ENCODE data around the gene MACROD1.
"Not testable (repeated sequence)": the region's sequence is repeated elsewhere in the genome, so short reads cannot be mapped to it uniquely, and the experiment has no call there.

The MACROD1 gene

DNA sequence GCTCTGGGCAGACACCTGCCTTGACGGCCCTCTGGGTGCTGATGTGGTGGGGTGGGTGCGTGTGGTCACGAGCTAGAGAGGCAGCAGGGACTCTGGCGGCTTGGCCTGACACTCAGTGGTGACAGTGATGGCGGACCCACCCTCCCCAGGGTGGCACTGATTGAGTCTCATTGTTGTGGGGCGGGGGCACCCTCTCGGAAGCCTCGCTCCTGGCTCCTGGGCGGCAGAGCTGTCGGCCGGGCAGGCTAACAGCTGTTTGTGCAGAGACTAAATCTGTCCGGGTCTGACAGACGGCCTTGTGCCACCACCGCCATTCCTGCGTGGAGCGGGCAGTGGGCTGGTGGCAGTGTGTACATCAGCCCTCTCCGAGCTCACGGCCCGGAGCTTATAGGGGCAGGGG is 114.6 kb downstream of the MACROD1 start:
- DNase-seq (ENCODE audit: low read depth): no peak
- H3K4me3 ChIP-seq (ENCODE audit: low read depth, low read length): no peak overlapping the region
- TF ChIP-seq, protein P1, sequence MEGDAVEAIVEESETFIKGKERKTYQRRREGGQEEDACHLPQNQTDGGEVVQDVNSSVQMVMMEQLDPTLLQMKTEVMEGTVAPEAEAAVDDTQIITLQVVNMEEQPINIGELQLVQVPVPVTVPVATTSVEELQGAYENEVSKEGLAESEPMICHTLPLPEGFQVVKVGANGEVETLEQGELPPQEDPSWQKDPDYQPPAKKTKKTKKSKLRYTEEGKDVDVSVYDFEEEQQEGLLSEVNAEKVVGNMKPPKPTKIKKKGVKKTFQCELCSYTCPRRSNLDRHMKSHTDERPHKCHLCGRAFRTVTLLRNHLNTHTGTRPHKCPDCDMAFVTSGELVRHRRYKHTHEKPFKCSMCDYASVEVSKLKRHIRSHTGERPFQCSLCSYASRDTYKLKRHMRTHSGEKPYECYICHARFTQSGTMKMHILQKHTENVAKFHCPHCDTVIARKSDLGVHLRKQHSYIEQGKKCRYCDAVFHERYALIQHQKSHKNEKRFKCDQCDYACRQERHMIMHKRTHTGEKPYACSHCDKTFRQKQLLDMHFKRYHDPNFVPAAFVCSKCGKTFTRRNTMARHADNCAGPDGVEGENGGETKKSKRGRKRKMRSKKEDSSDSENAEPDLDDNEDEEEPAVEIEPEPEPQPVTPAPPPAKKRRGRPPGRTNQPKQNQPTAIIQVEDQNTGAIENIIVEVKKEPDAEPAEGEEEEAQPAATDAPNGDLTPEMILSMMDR (IDR thresholded peaks at IDR 0.05; ENCODE audit: low read depth, low read length, missing control alignments): no peak

DNA sequence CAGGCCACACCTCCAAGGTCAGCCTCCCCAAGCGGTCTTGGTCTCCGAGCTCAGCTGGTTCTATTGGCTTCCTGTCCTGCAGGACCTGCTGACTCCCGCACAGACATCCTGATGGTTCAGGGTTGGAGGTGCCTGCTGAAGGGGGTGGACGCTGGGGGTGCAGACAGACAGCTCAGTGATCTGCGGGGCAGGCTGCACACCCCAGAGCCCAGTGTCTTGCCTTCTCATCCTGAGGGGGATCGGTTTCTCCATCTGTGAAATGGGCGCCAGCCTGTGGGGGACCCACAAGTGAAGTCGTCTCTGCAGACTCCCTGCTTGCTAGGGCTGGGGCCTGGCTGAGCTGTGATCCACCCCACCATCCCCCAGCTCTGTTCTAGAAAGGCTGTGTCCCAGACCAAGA is 116.4 kb downstream of the MACROD1 start:
- DNase-seq (ENCODE audit: low read depth): no peak
- H3K4me3 ChIP-seq (ENCODE audit: low read depth, low read length): no peak overlapping the region
- TF ChIP-seq, protein P1 (IDR thresholded peaks at IDR 0.05; ENCODE audit: low read depth, low read length, missing control alignments): no peak

DNA sequence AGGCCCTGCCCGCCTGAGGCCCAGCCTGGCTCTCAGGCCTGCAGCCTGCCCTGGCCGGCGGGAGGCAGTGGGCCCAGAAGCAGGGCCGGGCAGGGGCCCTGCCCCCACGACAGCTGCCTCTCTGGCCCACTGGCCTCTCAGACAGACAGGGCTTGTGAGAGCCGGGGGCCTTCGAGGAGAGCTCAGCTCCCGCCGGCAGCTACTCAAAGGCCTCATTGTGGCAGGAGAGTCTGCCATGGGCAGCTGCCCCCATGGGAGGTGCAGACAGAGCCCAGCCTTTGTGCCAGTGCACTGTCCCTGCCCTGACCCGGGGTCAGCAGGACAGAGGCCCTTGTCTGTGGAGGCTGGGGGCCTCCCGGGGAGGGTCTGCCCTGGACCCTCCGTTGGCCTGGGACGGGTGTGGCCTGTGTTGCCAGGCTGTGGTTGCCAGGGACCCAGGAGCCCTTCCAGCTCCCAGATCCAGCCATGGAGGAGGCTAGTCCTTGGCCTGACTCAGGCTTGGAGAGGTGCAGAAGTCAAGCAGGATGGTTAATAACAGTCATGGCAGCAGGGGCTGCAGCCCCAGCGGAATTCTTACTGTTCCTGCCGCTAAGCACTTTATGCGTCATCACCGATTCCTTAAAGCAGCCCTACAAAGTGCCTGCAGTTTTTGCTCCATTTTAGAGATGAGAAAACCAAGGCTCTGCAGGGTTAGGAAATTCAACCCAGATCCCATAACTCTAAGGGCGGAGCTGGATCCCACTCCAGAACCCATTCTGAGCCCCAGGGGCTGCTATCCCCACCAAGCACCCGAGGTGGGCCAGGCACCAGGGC is 117.7 kb downstream of the MACROD1 start:
- no peak for DNase-seq (ENCODE audit: low read depth)
- H3K4me3 ChIP-seq (ENCODE audit: low read depth, low read length): no peak overlapping the region
- TF ChIP-seq, protein P1 (IDR thresholded peaks at IDR 0.05; ENCODE audit: low read depth, low read length, missing control alignments): no peak

DNA sequence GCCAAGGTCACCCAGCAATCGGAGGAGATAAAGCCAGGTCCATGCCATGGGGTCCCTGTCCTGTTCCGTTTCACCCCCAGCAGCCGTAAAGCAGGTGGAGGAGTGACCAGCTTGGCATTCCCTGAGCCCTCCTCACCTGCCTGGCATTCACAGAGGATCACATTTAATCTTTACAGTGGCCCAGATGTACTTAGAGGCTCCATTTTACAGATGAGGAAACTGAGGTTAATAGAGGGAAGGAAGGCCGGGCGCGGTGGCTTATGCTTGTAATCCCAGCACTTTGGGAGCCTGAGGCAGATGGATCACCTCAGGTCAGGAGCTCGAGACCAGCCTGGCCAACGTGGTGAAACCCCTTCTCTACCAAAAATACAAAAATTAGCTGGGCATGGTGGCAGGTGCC is 118.5 kb downstream of the MACROD1 start:
- not testable (repeated sequence) for DNase-seq (ENCODE audit: low read depth); H3K4me3 ChIP-seq (ENCODE audit: low read depth, low read length)

DNA sequence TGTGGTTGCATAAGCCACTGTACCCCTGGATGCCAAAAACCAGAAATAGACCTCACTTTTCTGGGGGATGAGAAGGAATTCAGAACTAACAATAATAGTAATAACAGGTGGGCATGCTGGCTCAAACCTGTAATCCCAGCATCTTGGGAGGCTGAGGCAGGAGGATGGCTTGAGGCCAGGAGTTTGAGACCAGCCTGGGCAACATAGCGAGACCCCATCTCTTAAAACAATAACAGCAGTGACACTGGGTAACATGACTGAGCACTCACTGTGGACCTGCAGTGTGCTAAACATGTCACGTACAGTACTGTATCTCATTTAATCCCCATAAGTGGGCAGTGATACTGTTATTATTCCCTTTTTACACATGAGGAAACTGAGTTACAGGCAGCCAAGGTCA is 120.2 kb downstream of the MACROD1 start:
- TF ChIP-seq, protein P1 (IDR thresholded peaks at IDR 0.05; ENCODE audit: low read depth, low read length, missing control alignments): no peak
- H3K4me3 ChIP-seq (ENCODE audit: low read depth, low read length): no peak overlapping the region
- DNase-seq (ENCODE audit: low read depth): no peak

DNA sequence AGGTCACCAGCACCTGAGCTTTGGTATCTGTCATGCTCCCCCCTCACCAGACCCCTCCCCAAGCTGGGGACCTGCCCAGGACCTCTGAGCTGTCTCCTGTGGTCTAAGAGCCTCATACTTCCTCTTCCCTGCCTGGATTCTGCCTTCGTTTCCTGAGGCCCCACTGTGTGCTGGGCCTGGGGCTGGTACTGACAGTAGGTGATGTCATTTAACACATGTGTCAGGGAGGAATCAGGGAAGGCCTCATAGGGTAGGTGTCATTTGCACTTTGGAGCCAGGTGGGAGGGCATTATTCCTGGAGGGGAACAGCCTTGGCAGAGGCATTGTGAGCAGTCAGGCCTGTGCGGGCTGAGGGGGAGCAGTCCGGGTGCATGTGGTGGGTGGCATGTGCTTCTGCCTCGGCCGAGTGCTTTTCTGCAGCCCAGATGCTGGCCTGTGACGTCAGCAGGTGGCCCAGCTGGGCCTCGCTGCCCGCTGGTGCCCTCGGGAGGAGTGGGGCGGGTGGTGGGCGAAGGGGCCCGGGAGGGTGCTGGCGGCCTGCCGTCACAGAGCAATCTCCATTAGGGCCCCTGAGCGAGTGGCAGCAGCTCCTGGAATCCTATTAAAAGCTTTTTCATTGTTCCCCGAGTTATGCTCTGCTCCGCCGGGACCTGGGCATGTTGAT is 121.1 kb downstream of the MACROD1 start:
- DNase-seq (ENCODE audit: low read depth): no peak
- no peak overlapping the region for H3K4me3 ChIP-seq (ENCODE audit: low read depth, low read length)
- TF ChIP-seq, protein P1 (IDR thresholded peaks at IDR 0.05; ENCODE audit: low read depth, low read length, missing control alignments): no peak

DNA sequence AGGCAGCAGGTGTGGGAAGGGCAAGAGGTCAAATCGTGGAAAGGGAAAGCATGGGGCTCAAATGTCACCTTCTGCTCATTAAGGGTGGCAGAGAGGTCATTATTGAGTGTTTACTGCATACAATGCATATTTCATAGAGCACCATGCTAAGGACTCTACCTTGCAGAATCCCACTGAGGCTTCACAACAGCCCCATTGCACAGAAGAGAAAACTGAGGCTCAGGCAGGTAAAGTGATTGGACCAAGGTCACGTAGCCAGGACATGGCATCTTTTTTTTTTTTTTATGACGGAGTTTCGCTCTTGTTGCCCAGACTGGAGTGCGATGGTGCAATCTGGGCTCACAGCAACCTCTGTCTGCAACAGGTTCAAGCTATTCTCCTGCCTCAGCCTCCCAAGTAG is 122.4 kb downstream of the MACROD1 start:
- no peak for DNase-seq (ENCODE audit: low read depth)
- H3K4me3 ChIP-seq (ENCODE audit: low read depth, low read length): no peak overlapping the region
- TF ChIP-seq, protein P1 (IDR thresholded peaks at IDR 0.05; ENCODE audit: low read depth, low read length, missing control alignments): no peak
